ENCODE data around the gene CHRNA5. TPM values are rescaled to one million over a fixed set of nuclear protein-coding genes. Genes with fewer than 3 reads are reported as not detected.

Gene CHRNA5
- polyA plus RNA-seq, 1 donor from 2014 or later, result 6.8 TPM

- TF ChIP-seq TAF1 (IDR thresholded peaks at IDR 0.05; ENCODE audit: low read depth) (no peak), SMC3 (conservative IDR thresholded peaks at IDR 0.05; ENCODE audit: poor library complexity) (no peak), MXI1 (conservative IDR thresholded peaks at IDR 0.05; ENCODE audit: poor library complexity, severe bottlenecking) (no peak)
- TF ChIP-seq, protein P1, sequence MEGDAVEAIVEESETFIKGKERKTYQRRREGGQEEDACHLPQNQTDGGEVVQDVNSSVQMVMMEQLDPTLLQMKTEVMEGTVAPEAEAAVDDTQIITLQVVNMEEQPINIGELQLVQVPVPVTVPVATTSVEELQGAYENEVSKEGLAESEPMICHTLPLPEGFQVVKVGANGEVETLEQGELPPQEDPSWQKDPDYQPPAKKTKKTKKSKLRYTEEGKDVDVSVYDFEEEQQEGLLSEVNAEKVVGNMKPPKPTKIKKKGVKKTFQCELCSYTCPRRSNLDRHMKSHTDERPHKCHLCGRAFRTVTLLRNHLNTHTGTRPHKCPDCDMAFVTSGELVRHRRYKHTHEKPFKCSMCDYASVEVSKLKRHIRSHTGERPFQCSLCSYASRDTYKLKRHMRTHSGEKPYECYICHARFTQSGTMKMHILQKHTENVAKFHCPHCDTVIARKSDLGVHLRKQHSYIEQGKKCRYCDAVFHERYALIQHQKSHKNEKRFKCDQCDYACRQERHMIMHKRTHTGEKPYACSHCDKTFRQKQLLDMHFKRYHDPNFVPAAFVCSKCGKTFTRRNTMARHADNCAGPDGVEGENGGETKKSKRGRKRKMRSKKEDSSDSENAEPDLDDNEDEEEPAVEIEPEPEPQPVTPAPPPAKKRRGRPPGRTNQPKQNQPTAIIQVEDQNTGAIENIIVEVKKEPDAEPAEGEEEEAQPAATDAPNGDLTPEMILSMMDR (IDR thresholded peaks at IDR 0.05; ENCODE audit: poor library complexity, severe bottlenecking), result no peak
- H2AFZ ChIP-seq (ENCODE audit: low read depth, low read length), result no peak overlapping the region
- H3K4me2 ChIP-seq (ENCODE audit: low read length), result no peak overlapping the region
- H3K27ac ChIP-seq (ENCODE audit: low read length), result no peak overlapping the region
- H3K79me2 ChIP-seq (replicated peaks; ENCODE audit: insufficient read depth, low read length), result no peaks in the 10 kb centered on the region
- H3K27me3 ChIP-seq (ENCODE audit: insufficient read depth, low read depth, low read length), result no peaks in the 10 kb centered on the region
- no peaks in the 10 kb centered on the region for H3K9me2 ChIP-seq (ENCODE audit: insufficient read depth, low read length)
- H3F3A ChIP-seq (ENCODE audit: insufficient read depth, low read length, poor library complexity, severe bottlenecking), result no peaks in the 10 kb centered on the region
- no peaks in the 10 kb centered on the region for H3K9me3 ChIP-seq (ENCODE audit: low read length)
- no peaks in the 10 kb centered on the region for H4K20me1 ChIP-seq (ENCODE audit: insufficient read depth)
- no peaks in the 10 kb centered on the region for H3K36me3 ChIP-seq (ENCODE audit: insufficient read depth, low read length)
- no peak overlapping the region for H3K4me3 ChIP-seq (ENCODE audit: low read length)
- no peak overlapping the region for H3K9ac ChIP-seq (ENCODE audit: low read length)
Measured at GRCh38 chr15:78634210-78635145, 69.2 kb downstream of the CHRNA5 start.

DNA sequence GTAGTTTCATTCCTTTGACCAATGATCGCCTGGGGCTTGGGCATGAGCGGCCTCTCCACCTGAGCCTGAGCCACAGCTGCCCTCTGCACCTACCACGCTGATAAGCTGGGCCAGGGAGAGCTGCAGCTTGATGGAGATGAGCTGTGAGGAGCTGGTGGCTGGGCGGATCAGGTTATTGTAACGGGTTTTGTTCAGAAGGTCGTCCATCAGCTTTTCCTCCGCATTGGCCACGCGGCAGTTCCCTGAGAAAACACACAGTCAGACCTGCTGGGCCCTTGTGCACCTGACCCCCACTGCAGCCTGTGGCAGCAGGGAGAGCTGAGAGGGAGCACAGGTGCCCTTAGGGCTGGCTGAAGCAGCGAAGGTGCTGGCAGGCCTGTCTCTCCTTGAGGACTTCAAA lies 70.0 kb downstream of the CHRNA5 start:
- H3K79me2 ChIP-seq (replicated peaks; ENCODE audit: insufficient read depth, low read length), result no peaks in the 10 kb centered on the region

More for the DNA sequence above, 70.0 kb downstream of the CHRNA5 start:
- Histone ChIP-seq H3K4me3 (ENCODE audit: low read length) (no peak overlapping the region), H3K9ac (ENCODE audit: low read length) (no peak overlapping the region), H3K9me3 (ENCODE audit: low read length) (no peaks in the 10 kb centered on the region), H3K4me2 (ENCODE audit: low read length) (no peak overlapping the region), H3K27me3 (ENCODE audit: insufficient read depth, low read depth, low read length) (peaks cover 8% of the 10 kb centered on the region), H3F3A (ENCODE audit: insufficient read depth, low read length, poor library complexity, severe bottlenecking) (no peaks in the 10 kb centered on the region), H2AFZ (ENCODE audit: low read depth, low read length) (no peak overlapping the region), H3K36me3 (ENCODE audit: insufficient read depth, low read length) (no peaks in the 10 kb centered on the region), H3K9me2 (ENCODE audit: insufficient read depth, low read length) (no peaks in the 10 kb centered on the region), H3K27ac (ENCODE audit: low read length) (no peak overlapping the region), H4K20me1 (ENCODE audit: insufficient read depth) (no peaks in the 10 kb centered on the region)
- no peak for TF ChIP-seq EZH2 (IDR thresholded peaks at IDR 0.05; ENCODE audit: borderline replicate concordance, insufficient read depth, low read length, poor library complexity, severe bottlenecking)
- TF ChIP-seq, protein P1 (IDR thresholded peaks at IDR 0.05; ENCODE audit: poor library complexity, severe bottlenecking), result no peak
- TF ChIP-seq SMC3 (conservative IDR thresholded peaks at IDR 0.05; ENCODE audit: poor library complexity), result no peak
- TF ChIP-seq RAD21 (conservative IDR thresholded peaks at IDR 0.05), result no peak
- no peak for TF ChIP-seq EP300 (conservative IDR thresholded peaks at IDR 0.05; ENCODE audit: poor library complexity, severe bottlenecking)
- no peak for TF ChIP-seq REST (IDR thresholded peaks at IDR 0.05; ENCODE audit: borderline replicate concordance)
- TF ChIP-seq POLR2AphosphoS5 (IDR thresholded peaks at IDR 0.05), result no peak
- no peak for TF ChIP-seq TAF1 (IDR thresholded peaks at IDR 0.05; ENCODE audit: low read depth)
- TF ChIP-seq MXI1 (conservative IDR thresholded peaks at IDR 0.05; ENCODE audit: poor library complexity, severe bottlenecking), result no peak
